GM23338 (cell line): ENCODE results near the gene PCNX1. TPM values are rescaled to one million over a fixed set of nuclear protein-coding genes. Genes with fewer than 3 reads are reported as not detected.
A peak's percentile ranks its signal among the peaks of the same experiment; 100 is the strongest.

Experiments used
- ATAC-seq: fragments of 200-7000 bp; cut with Tn5 transposase; 3 replicates; pipeline ENCODE4 v1.9.1; 2020
- DNase-seq: peaks from one replicate; pipeline ENCODE4 v3.0.0-alpha.2; 2015; ENCODE audit warnings: low spot score
- H2AFZ ChIP-seq: fragments of 200-600 bp; sonication (generic); 2 replicates; pipeline ENCODE4 v1.8.0; 2016; ENCODE audit warnings: antibody characterized with exemption, mild to moderate bottlenecking, moderate library complexity
- H3F3A ChIP-seq: fragments of 200-600 bp; sonication (generic); replicated peaks from 2 replicates; pipeline ENCODE4 v1.8.0; 2017; ENCODE audit warnings: antibody characterized with exemption, mixed run types, low read depth
- H3K27ac ChIP-seq: fragments of 200-600 bp; sonication (generic); 2 replicates; pipeline ENCODE4 v1.6.1; 2016; ENCODE audit warnings: low read depth
- H3K27me3 ChIP-seq: fragments of 200-600 bp; sonication (generic); 2 replicates; pipeline ENCODE4 v1.8.0; 2016; ENCODE audit warnings: mild to moderate bottlenecking, mixed run types, moderate library complexity; ENCODE audit not compliant: insufficient read depth
- H3K36me3 ChIP-seq: fragments of 200-600 bp; sonication (generic); 2 replicates; pipeline ENCODE4 v1.8.0; 2016; ENCODE audit warnings: mild to moderate bottlenecking; ENCODE audit not compliant: insufficient read depth
- H3K4me1 ChIP-seq: fragments of 200-600 bp; sonication (generic); 2 replicates; pipeline ENCODE4 v1.8.0; 2016; ENCODE audit warnings: mild to moderate bottlenecking, moderate library complexity; ENCODE audit not compliant: insufficient read depth
- H3K4me2 ChIP-seq: fragments of 200-600 bp; sonication (generic); 2 replicates; pipeline ENCODE4 v1.7.1; 2017; ENCODE audit warnings: mixed run types
- H3K4me3 ChIP-seq: fragments of 200-600 bp; sonication (generic); 2 replicates; pipeline ENCODE4 v1.6.1; 2016; ENCODE audit warnings: mixed run types
- H3K79me2 ChIP-seq: fragments of 200-600 bp; sonication (generic); replicated peaks from 2 replicates; pipeline ENCODE4 v1.8.0; 2017; ENCODE audit warnings: mild to moderate bottlenecking; ENCODE audit not compliant: insufficient read depth
- H3K9me2 ChIP-seq: fragments of 200-600 bp; sonication (generic); 2 replicates; pipeline ENCODE4 v1.8.0; 2017; ENCODE audit not compliant: insufficient read depth
- H4K20me1 ChIP-seq: fragments of 200-600 bp; sonication (generic); replicated peaks from 2 replicates; pipeline ENCODE4 v1.8.0; 2017; ENCODE audit warnings: mild to moderate bottlenecking; ENCODE audit not compliant: insufficient read depth
- H3K27ac Mint-ChIP-seq: 2 replicates; pipeline ENCODE4 v1.8.0; 2020; ENCODE audit warnings: inconsistent platforms, mild to moderate bottlenecking, moderate library complexity, mixed read lengths
- H3K27me3 Mint-ChIP-seq: 3 replicates; pipeline ENCODE4 v1.8.0; 2022; ENCODE audit warnings: low read depth, mild to moderate bottlenecking, moderate library complexity, mixed read lengths, inconsistent platforms; ENCODE audit not compliant: insufficient read depth, poor library complexity
- H3K36me3 Mint-ChIP-seq: 3 replicates; pipeline ENCODE4 v1.8.0; 2021; ENCODE audit warnings: low read depth, mild to moderate bottlenecking, inconsistent platforms, moderate library complexity, mixed read lengths
- H3K4me1 Mint-ChIP-seq: 3 replicates; pipeline ENCODE4 v1.8.0; 2020; ENCODE audit warnings: mild to moderate bottlenecking, inconsistent platforms, mixed read lengths
- H3K4me3 Mint-ChIP-seq: 3 replicates; pipeline ENCODE4 v1.8.0; 2021; ENCODE audit warnings: moderate library complexity, mild to moderate bottlenecking, inconsistent platforms, mixed read lengths
- H3K9me3 Mint-ChIP-seq: 3 replicates; pipeline ENCODE4 v1.8.0; 2020; ENCODE audit warnings: moderate library complexity, mild to moderate bottlenecking, inconsistent platforms, mixed read lengths
- CREB1 ChIP-seq: fragments of 250-450 bp; sonication (Bioruptor Pico); IDR thresholded peaks from 2 replicates; pipeline ENCODE4 v1.5.0; 2020; ENCODE audit warnings: low read depth, mild to moderate bottlenecking, moderate library complexity
- EZH2 ChIP-seq: fragments of 200-600 bp; sonication (generic); IDR thresholded peaks from one replicate; pipeline ENCODE4 v1.8.0; 2017; ENCODE audit warnings: antibody characterized with exemption, mild to moderate bottlenecking, low read depth; ENCODE audit not compliant: unreplicated experiment
- JUNB ChIP-seq: IDR thresholded peaks from one replicate; pipeline ENCODE4 v1.6.1; 2016; ENCODE audit warnings: antibody characterized with exemption; ENCODE audit not compliant: unreplicated experiment
- NANOG ChIP-seq: IDR thresholded peaks from 2 replicates; pipeline ENCODE4 v1.6.1; 2016; ENCODE audit warnings: antibody characterized with exemption, borderline replicate concordance
- POLR2AphosphoS5 ChIP-seq: IDR thresholded peaks from 2 replicates; pipeline ENCODE4 v1.6.1; 2016; ENCODE audit warnings: antibody characterized with exemption, low read depth
- ZNF114 ChIP-seq: fragments of 250-450 bp; sonication (Bioruptor Pico); IDR thresholded peaks from 2 replicates; pipeline ENCODE4 v1.5.0; 2020; ENCODE audit warnings: mild to moderate bottlenecking, moderate library complexity
- ZNF331 ChIP-seq: fragments of 250-450 bp; sonication (Bioruptor Pico); IDR thresholded peaks from 2 replicates; pipeline ENCODE4 v1.5.0; 2020; ENCODE audit warnings: low read depth, mild to moderate bottlenecking, moderate library complexity
- polyA plus RNA-seq: library from polyadenylated mRNA; unstranded; fragments of >200 nt; fragmentation: Nextera tagmentation; extraction: Ambion mirVana; gene quantifications from 2 replicates; pipeline ENCODE4 v1.2.1, GENCODE V29; 2016
- total RNA-seq: library from RNA; depleted of rRNA; stranded (reverse); fragments of >200 nt; shearing (Covaris generic); gene quantifications from 2 replicates; pipeline ENCODE4 v1.2.3, GENCODE V29; 2014
- TF ChIP-seq, protein P1 (sequence below): IDR thresholded peaks from one replicate; pipeline ENCODE4 v1.6.1; 2018; ENCODE audit warnings: antibody characterized with exemption; ENCODE audit not compliant: unreplicated experiment
- TF ChIP-seq, protein P2 (sequence below), 2 experiments: fragments of 200-600 bp in 1 of 2; sonication (generic) in 1 of 2; conservative IDR thresholded peaks; 2 replicates each; pipeline versions ENCODE4 v1.5.1 to v1.6.1; 2016 to 2017; ENCODE audit warnings: antibody characterized with exemption in 2 of 2, low read depth in 2 of 2, mild to moderate bottlenecking in 2 of 2, moderate library complexity in 1 of 2
- TF ChIP-seq, protein P3 (sequence below): fragments of 250-450 bp; sonication (Bioruptor Pico); IDR thresholded peaks from 2 replicates; pipeline ENCODE4 v1.5.0; 2020; ENCODE audit warnings: mild to moderate bottlenecking, moderate library complexity

The PCNX1 gene
- total and polyA plus RNA-seq, 2 experiments from 2014 or later: 19.4 to 53.1 TPM

DNA sequence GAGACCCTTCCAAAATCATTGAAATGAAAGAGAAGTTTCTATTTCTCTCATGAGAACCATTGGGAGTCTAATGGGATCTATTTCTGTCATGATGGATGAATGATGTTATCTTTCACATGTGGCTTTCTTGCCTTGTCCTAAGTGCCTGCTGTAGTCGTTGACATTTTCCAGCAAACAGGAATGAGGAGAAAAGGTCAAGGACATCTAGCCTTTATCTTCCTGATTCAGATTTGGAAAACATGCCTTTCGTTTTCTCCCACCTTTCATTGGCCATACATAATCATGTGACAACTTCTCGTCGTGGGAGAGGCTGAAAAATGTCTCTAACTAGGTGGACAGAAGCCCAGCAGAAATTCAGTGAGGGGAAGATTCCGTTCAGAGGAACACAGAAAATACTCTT lies 94.5 kb downstream of the PCNX1 start (continued):
- TF ChIP-seq, protein P1, sequence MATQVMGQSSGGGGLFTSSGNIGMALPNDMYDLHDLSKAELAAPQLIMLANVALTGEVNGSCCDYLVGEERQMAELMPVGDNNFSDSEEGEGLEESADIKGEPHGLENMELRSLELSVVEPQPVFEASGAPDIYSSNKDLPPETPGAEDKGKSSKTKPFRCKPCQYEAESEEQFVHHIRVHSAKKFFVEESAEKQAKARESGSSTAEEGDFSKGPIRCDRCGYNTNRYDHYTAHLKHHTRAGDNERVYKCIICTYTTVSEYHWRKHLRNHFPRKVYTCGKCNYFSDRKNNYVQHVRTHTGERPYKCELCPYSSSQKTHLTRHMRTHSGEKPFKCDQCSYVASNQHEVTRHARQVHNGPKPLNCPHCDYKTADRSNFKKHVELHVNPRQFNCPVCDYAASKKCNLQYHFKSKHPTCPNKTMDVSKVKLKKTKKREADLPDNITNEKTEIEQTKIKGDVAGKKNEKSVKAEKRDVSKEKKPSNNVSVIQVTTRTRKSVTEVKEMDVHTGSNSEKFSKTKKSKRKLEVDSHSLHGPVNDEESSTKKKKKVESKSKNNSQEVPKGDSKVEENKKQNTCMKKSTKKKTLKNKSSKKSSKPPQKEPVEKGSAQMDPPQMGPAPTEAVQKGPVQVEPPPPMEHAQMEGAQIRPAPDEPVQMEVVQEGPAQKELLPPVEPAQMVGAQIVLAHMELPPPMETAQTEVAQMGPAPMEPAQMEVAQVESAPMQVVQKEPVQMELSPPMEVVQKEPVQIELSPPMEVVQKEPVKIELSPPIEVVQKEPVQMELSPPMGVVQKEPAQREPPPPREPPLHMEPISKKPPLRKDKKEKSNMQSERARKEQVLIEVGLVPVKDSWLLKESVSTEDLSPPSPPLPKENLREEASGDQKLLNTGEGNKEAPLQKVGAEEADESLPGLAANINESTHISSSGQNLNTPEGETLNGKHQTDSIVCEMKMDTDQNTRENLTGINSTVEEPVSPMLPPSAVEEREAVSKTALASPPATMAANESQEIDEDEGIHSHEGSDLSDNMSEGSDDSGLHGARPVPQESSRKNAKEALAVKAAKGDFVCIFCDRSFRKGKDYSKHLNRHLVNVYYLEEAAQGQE: no peak
- TF ChIP-seq ZNF331 (CRISPR knock-in tag) (no peak), ZNF114 (CRISPR knock-in tag) (no peak), POLR2AphosphoS5 (no peak)
- TF ChIP-seq, protein P2, sequence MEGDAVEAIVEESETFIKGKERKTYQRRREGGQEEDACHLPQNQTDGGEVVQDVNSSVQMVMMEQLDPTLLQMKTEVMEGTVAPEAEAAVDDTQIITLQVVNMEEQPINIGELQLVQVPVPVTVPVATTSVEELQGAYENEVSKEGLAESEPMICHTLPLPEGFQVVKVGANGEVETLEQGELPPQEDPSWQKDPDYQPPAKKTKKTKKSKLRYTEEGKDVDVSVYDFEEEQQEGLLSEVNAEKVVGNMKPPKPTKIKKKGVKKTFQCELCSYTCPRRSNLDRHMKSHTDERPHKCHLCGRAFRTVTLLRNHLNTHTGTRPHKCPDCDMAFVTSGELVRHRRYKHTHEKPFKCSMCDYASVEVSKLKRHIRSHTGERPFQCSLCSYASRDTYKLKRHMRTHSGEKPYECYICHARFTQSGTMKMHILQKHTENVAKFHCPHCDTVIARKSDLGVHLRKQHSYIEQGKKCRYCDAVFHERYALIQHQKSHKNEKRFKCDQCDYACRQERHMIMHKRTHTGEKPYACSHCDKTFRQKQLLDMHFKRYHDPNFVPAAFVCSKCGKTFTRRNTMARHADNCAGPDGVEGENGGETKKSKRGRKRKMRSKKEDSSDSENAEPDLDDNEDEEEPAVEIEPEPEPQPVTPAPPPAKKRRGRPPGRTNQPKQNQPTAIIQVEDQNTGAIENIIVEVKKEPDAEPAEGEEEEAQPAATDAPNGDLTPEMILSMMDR (conservative IDR thresholded peaks at IDR 0.05; ENCODE audit: low read depth in 2 of 2): no peak

DNA sequence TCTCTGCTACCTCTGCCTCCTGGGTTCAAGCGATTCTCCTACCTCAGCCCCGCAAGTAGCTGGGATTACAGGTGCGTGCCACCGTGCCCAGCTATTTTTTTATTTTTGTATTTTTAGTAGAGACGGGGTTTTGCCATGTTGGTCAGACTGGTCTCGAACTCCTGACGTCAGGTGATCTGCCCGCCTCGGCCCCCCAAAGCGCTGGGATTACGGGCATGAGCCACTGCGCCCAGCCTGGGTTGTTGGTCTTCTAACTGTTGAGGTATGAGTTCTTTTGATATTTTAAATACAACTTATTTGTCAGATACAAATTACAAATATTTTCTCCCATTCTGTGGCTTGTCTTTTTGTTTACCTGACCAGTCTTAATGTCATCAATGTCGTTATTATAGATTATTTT lies 95.9 kb downstream of the PCNX1 start:
- H3K4me3 Mint-ChIP-seq: no peak overlapping the region
- no peak overlapping the region for H3K4me2 ChIP-seq
- H3K9me3 Mint-ChIP-seq: no peaks in the 10 kb centered on the region
- H3K4me1 Mint-ChIP-seq: peaks cover 11% of the 10 kb centered on the region; the same call in 2 of the 3 replicates
- ATAC-seq: no peak
- no peaks in the 10 kb centered on the region for H3K27me3 Mint-ChIP-seq
- no peaks in the 10 kb centered on the region for H3K79me2 ChIP-seq
- no peak overlapping the region for H3K4me3 ChIP-seq
- H3K4me1 ChIP-seq: no peaks in the 10 kb centered on the region
- no peak overlapping the region for H2AFZ ChIP-seq
- H3K27me3 ChIP-seq: no peaks in the 10 kb centered on the region
- no peaks in the 10 kb centered on the region for H3K36me3 ChIP-seq
- no peaks in the 10 kb centered on the region for H3F3A ChIP-seq
- no peaks in the 10 kb centered on the region; the same call in 1 of the 2 replicates for H4K20me1 ChIP-seq
- no peak for DNase-seq
- no peak overlapping the region for H3K27ac ChIP-seq
- no peaks in the 10 kb centered on the region for H3K9me2 ChIP-seq
- H3K36me3 Mint-ChIP-seq: peaks cover 8% of the 10 kb centered on the region; the same call in 2 of the 3 replicates
- 0 out of 2 replicates have a peak overlapping the region, but pooled peaks have one; percentile 6 for H3K27ac Mint-ChIP-seq
- TF ChIP-seq JUNB (no peak), ZNF114 (CRISPR knock-in tag) (no peak), POLR2AphosphoS5 (no peak), EZH2 (no peak), CREB1 (CRISPR knock-in tag) (no peak), NANOG (no peak)
- TF ChIP-seq, protein P3, sequence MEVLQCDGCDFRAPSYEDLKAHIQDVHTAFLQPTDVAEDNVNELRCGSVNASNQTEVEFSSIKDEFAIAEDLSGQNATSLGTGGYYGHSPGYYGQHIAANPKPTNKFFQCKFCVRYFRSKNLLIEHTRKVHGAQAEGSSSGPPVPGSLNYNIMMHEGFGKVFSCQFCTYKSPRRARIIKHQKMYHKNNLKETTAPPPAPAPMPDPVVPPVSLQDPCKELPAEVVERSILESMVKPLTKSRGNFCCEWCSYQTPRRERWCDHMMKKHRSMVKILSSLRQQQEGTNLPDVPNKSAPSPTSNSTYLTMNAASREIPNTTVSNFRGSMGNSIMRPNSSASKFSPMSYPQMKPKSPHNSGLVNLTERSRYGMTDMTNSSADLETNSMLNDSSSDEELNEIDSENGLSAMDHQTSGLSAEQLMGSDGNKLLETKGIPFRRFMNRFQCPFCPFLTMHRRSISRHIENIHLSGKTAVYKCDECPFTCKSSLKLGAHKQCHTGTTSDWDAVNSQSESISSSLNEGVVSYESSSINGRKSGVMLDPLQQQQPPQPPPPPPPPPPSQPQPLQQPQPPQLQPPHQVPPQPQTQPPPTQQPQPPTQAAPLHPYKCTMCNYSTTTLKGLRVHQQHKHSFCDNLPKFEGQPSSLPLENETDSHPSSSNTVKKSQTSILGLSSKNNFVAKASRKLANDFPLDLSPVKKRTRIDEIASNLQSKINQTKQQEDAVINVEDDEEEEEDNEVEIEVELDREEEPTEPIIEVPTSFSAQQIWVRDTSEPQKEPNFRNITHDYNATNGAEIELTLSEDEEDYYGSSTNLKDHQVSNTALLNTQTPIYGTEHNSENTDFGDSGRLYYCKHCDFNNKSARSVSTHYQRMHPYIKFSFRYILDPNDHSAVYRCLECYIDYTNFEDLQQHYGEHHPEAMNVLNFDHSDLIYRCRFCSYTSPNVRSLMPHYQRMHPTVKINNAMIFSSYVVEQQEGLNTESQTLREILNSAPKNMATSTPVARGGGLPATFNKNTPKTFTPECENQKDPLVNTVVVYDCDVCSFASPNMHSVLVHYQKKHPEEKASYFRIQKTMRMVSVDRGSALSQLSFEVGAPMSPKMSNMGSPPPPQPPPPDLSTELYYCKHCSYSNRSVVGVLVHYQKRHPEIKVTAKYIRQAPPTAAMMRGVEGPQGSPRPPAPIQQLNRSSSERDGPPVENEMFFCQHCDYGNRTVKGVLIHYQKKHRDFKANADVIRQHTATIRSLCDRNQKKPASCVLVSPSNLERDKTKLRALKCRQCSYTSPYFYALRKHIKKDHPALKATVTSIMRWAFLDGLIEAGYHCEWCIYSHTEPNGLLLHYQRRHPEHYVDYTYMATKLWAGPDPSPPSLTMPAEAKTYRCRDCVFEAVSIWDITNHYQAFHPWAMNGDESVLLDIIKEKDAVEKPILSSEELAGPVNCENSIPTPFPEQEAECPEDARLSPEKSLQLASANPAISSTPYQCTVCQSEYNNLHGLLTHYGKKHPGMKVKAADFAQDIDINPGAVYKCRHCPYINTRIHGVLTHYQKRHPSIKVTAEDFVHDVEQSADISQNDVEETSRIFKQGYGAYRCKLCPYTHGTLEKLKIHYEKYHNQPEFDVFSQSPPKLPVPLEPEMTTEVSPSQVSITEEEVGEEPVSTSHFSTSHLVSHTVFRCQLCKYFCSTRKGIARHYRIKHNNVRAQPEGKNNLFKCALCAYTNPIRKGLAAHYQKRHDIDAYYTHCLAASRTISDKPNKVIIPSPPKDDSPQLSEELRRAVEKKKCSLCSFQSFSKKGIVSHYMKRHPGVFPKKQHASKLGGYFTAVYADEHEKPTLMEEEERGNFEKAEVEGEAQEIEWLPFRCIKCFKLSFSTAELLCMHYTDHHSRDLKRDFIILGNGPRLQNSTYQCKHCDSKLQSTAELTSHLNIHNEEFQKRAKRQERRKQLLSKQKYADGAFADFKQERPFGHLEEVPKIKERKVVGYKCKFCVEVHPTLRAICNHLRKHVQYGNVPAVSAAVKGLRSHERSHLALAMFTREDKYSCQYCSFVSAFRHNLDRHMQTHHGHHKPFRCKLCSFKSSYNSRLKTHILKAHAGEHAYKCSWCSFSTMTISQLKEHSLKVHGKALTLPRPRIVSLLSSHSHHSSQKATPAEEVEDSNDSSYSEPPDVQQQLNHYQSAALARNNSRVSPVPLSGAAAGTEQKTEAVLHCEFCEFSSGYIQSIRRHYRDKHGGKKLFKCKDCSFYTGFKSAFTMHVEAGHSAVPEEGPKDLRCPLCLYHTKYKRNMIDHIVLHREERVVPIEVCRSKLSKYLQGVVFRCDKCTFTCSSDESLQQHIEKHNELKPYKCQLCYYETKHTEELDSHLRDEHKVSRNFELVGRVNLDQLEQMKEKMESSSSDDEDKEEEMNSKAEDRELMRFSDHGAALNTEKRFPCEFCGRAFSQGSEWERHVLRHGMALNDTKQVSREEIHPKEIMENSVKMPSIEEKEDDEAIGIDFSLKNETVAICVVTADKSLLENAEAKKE: no peak
- TF ChIP-seq, protein P1: no peak
